Measurements from ENCODE around the gene TRMT44.

GRCh38 chr4:8495803-8496202 is 55.2 kb downstream of the TRMT44 start:
- TF ChIP-seq REST (IDR thresholded peaks at IDR 0.05; ENCODE audit: low read depth), result no peak
- no peak for TF ChIP-seq ELF1 (IDR thresholded peaks at IDR 0.05; ENCODE audit: borderline replicate concordance, low read depth)
- TF ChIP-seq ZFX (IDR thresholded peaks at IDR 0.05), result no peak
- no peak for TF ChIP-seq CTCF (IDR thresholded peaks at IDR 0.05 in 2 of 3, conservative IDR thresholded peaks at IDR 0.05 in 1 of 3; ENCODE audit: borderline replicate concordance in 1 of 3, insufficient read depth in 1 of 3, low read depth in 2 of 3, low read length in 2 of 3)
- TF ChIP-seq POLR2AphosphoS5 (IDR thresholded peaks at IDR 0.05; ENCODE audit: low read depth, low read length), result no peak
- TF ChIP-seq EZH2phosphoT487 (IDR thresholded peaks at IDR 0.05; ENCODE audit: borderline replicate concordance), result no peak
- TF ChIP-seq SP1 (IDR thresholded peaks at IDR 0.05; ENCODE audit: low read depth), result no peak
- TF ChIP-seq POLR2A (IDR thresholded peaks at IDR 0.05; ENCODE audit: borderline replicate concordance, extremely low read depth, insufficient read depth, insufficient read length), result no peak
- TF ChIP-seq ZBTB33 (IDR thresholded peaks at IDR 0.05; ENCODE audit: extremely low read depth, insufficient replicate concordance, low read length), result no peak
- no peak for TF ChIP-seq YY1 (IDR thresholded peaks at IDR 0.05; ENCODE audit: extremely low read depth, insufficient replicate concordance, low read depth, low read length)
